K562 (cell line): ENCODE results near the gene ARIH1.
"Not testable (repeated sequence)": the region's sequence is repeated elsewhere in the genome, so short reads cannot be mapped to it uniquely, and the experiment has no call there.

Source experiments
- CBX3 ChIP-seq, 2 experiments: IDR thresholded peaks; 1 replicate in 1 of 2; 2 replicates in 1 of 2; pipeline ENCODE4 v1.6.1; 2012; ENCODE audit warnings: inconsistent platforms in 2 of 2, low read length in 2 of 2, borderline replicate concordance in 1 of 2, control low read depth in 1 of 2
- E2F4 ChIP-seq: sonication (generic); formaldehyde crosslinking; IDR thresholded peaks from 2 replicates; pipeline ENCODE4 v1.8.0; 2022; ENCODE audit warnings: mild to moderate bottlenecking, low read depth, missing genetic modification reagents
- PHB2 ChIP-seq: fragments of 450-650 bp; IDR thresholded peaks from 2 replicates; pipeline ENCODE4 v1.6.1; 2017; ENCODE audit warnings: low read depth
- POLR2A ChIP-seq: fragments of 450-650 bp; conservative IDR thresholded peaks from 2 replicates; pipeline ENCODE4 v1.6.1; 2016
- RAD21 ChIP-seq, 2 experiments: fragments of 250-450 bp in 1 of 2; fragments of 450-650 bp in 1 of 2; sonication (Bioruptor Pico) in 1 of 2; formaldehyde crosslinking in 1 of 2; IDR thresholded peaks in 1 of 2; conservative IDR thresholded peaks in 1 of 2; 2 replicates each; pipeline versions ENCODE4 v1.4.0 to v1.8.0; 2020 to 2022; ENCODE audit warnings: mild to moderate bottlenecking in 2 of 2, moderate library complexity in 1 of 2
- ZBTB34 ChIP-seq: fragments of 250-450 bp; sonication (Bioruptor Pico); IDR thresholded peaks from 2 replicates; pipeline ENCODE4 v1.8.0; 2021; ENCODE audit warnings: mild to moderate bottlenecking, moderate library complexity

GRCh38 chr15:72608084-72608483 is 134.0 kb downstream of the ARIH1 start:
- TF ChIP-seq E2F4 (CRISPR knock-in tag); PHB2; POLR2A; ZBTB34 (CRISPR knock-in tag); CBX3 (IDR thresholded peaks at IDR 0.05; ENCODE audit: borderline replicate concordance in 1 of 2, low read length in 2 of 2); RAD21 (CRISPR knock-in tag; conservative IDR thresholded peaks at IDR 0.05 in 1 of 2, IDR thresholded peaks at IDR 0.05 in 1 of 2): not testable (repeated sequence)
